H9 (cell line): ENCODE results near the gene DIPK1B. TPM values are rescaled to one million over a fixed set of nuclear protein-coding genes. Genes with fewer than 3 reads are reported as not detected.

ENCODE experiments used
- DNase-seq: peaks from one replicate; pipeline ENCODE4 v3.0.0-alpha.2; 2017
- H2AFZ ChIP-seq: one replicate; pipeline ENCODE4 v1.6.1; 2013; ENCODE audit warnings: mild to moderate bottlenecking, low read length, control low read depth, moderate library complexity
- H2AK5ac ChIP-seq: 2 replicates; pipeline ENCODE4 v1.6.1; 2013; ENCODE audit warnings: low read length, control low read depth, mixed read lengths; ENCODE audit not compliant: insufficient read length
- H2BK120ac ChIP-seq: one replicate; pipeline ENCODE4 v1.6.1; 2013; ENCODE audit warnings: low read depth, mild to moderate bottlenecking, low read length, control low read depth, inconsistent platforms; ENCODE audit not compliant: poor library complexity, severe bottlenecking
- H2BK12ac ChIP-seq: 2 replicates; pipeline ENCODE4 v1.6.1; 2013; ENCODE audit warnings: low read length, control low read depth, mixed read lengths, low read depth; ENCODE audit not compliant: insufficient read length
- H2BK15ac ChIP-seq: 2 replicates; pipeline ENCODE4 v1.6.1; 2013; ENCODE audit warnings: low read depth, low read length, control low read depth
- H2BK20ac ChIP-seq: one replicate; pipeline ENCODE4 v1.6.1; 2013; ENCODE audit warnings: low read depth, mild to moderate bottlenecking, low read length, control low read depth, inconsistent platforms; ENCODE audit not compliant: poor library complexity, severe bottlenecking
- H2BK5ac ChIP-seq: 2 replicates; pipeline ENCODE4 v1.6.1; 2013; ENCODE audit warnings: low read length, control low read depth, mixed read lengths; ENCODE audit not compliant: insufficient read length
- H3K14ac ChIP-seq: 2 replicates; pipeline ENCODE4 v1.6.1; 2013; ENCODE audit warnings: low read length, control low read depth; ENCODE audit not compliant: insufficient read depth
- H3K18ac ChIP-seq: 2 replicates; pipeline ENCODE4 v1.6.1; 2013; ENCODE audit warnings: low read depth, mild to moderate bottlenecking, mixed read lengths, low read length, control low read depth; ENCODE audit not compliant: insufficient read length
- H3K23ac ChIP-seq: 2 replicates; pipeline ENCODE4 v1.6.1; 2013; ENCODE audit warnings: low read length, control low read depth, mixed read lengths, low read depth; ENCODE audit not compliant: insufficient read length
- H3K23me2 ChIP-seq: 2 replicates; pipeline ENCODE4 v1.6.1; 2013; ENCODE audit warnings: low read depth, mild to moderate bottlenecking, mixed read lengths, low read length, control low read depth; ENCODE audit not compliant: insufficient read length, poor library complexity, severe bottlenecking
- H3K27ac ChIP-seq: 2 replicates; pipeline ENCODE4 v1.5.1; 2013; ENCODE audit warnings: low read length, control low read depth, mixed read lengths, low read depth; ENCODE audit not compliant: insufficient read length
- H3K27me3 ChIP-seq: 2 replicates; pipeline ENCODE4 v1.6.1; 2013; ENCODE audit warnings: low read length, control low read depth, inconsistent platforms; ENCODE audit not compliant: insufficient read depth
- H3K4ac ChIP-seq: 2 replicates; pipeline ENCODE4 v1.6.1; 2013; ENCODE audit warnings: low read depth, mild to moderate bottlenecking, control low read depth, inconsistent platforms, low read length, moderate library complexity
- H3K4me1 ChIP-seq: 2 replicates; pipeline ENCODE4 v1.6.1; 2013; ENCODE audit warnings: low read length, control low read depth, inconsistent platforms; ENCODE audit not compliant: insufficient read depth
- H3K4me2 ChIP-seq: 2 replicates; pipeline ENCODE4 v1.6.1; 2013; ENCODE audit warnings: low read length, control low read depth, mixed read lengths; ENCODE audit not compliant: insufficient read length, insufficient read depth
- H3K56ac ChIP-seq: 2 replicates; pipeline ENCODE4 v1.6.1; 2013; ENCODE audit warnings: low read depth, mild to moderate bottlenecking, mixed read lengths, low read length, control low read depth; ENCODE audit not compliant: insufficient read length
- H3K79me1 ChIP-seq: 2 replicates; pipeline ENCODE4 v1.6.1; 2013; ENCODE audit warnings: low read depth, mild to moderate bottlenecking, moderate library complexity, low read length, control low read depth, inconsistent platforms; ENCODE audit not compliant: insufficient read depth, poor library complexity, severe bottlenecking
- H3K79me2 ChIP-seq: 2 replicates; pipeline ENCODE4 v1.6.1; 2013; ENCODE audit warnings: low read length, control low read depth, inconsistent platforms; ENCODE audit not compliant: insufficient read depth
- H3K9ac ChIP-seq: 2 replicates; pipeline ENCODE4 v1.6.1; 2013; ENCODE audit warnings: low read length, control low read depth, mixed read lengths; ENCODE audit not compliant: insufficient read length; ENCODE audit errors: extremely low read depth
- H3K9me3 ChIP-seq: one replicate; pipeline ENCODE4 v1.6.1; 2013; ENCODE audit warnings: low read depth, low read length, inconsistent platforms; ENCODE audit not compliant: control insufficient read depth
- H3T11ph ChIP-seq: one replicate; pipeline ENCODE4 v1.6.1; 2013; ENCODE audit warnings: mild to moderate bottlenecking, low read length, control low read depth, inconsistent platforms
- H4K20me1 ChIP-seq: one replicate; pipeline ENCODE4 v1.6.1; 2013; ENCODE audit not compliant: control insufficient read depth, insufficient read length, insufficient read depth
- H4K5ac ChIP-seq: 2 replicates; pipeline ENCODE4 v1.6.1; 2013; ENCODE audit warnings: low read depth, mild to moderate bottlenecking, mixed read lengths, low read length, control low read depth; ENCODE audit not compliant: insufficient read length
- H4K8ac ChIP-seq: replicated peaks from 2 replicates; pipeline ENCODE4 v1.6.1; 2013; ENCODE audit warnings: low read length, control low read depth, mixed read lengths, low read depth; ENCODE audit not compliant: insufficient read length
- H4K91ac ChIP-seq: 2 replicates; pipeline ENCODE4 v1.6.1; 2013; ENCODE audit warnings: low read depth, mild to moderate bottlenecking, moderate library complexity, mixed read lengths, low read length, control low read depth; ENCODE audit not compliant: insufficient read length
- H3K27ac Mint-ChIP-seq, 3 experiments: 2 replicates in 2 of 3; 3 replicates in 1 of 3; pipeline ENCODE4 v1.8.0; 2020 to 2021; ENCODE audit warnings: mixed read lengths in 3 of 3, mild to moderate bottlenecking in 1 of 3, moderate library complexity in 1 of 3
- H3K27me3 Mint-ChIP-seq: 2 replicates; pipeline ENCODE4 v1.8.0; 2021; ENCODE audit warnings: low read depth, mild to moderate bottlenecking, moderate library complexity, mixed read lengths
- H3K36me3 Mint-ChIP-seq, 3 experiments: 2 replicates in 2 of 3; 3 replicates in 1 of 3; pipeline ENCODE4 v1.8.0; 2020 to 2021; ENCODE audit warnings: low read depth in 3 of 3, mixed read lengths in 3 of 3; ENCODE audit not compliant: insufficient read depth in 1 of 3
- H3K4me1 Mint-ChIP-seq, 2 experiments: 2 replicates each; pipeline ENCODE4 v1.8.0; 2020; ENCODE audit warnings: mixed read lengths in 2 of 2
- H3K4me3 Mint-ChIP-seq, 2 experiments: 2 replicates in 1 of 2; 3 replicates in 1 of 2; pipeline ENCODE4 v1.8.0; 2020 to 2021; ENCODE audit warnings: mild to moderate bottlenecking in 2 of 2, mixed read lengths in 2 of 2, moderate library complexity in 1 of 2
- H3K9me3 Mint-ChIP-seq, 2 experiments: 2 replicates in 1 of 2; 3 replicates in 1 of 2; pipeline ENCODE4 v1.8.0; 2020; ENCODE audit warnings: mild to moderate bottlenecking in 2 of 2, mixed read lengths in 2 of 2, moderate library complexity in 1 of 2
- whole genome bisulfite sequencing: extraction: QIAGEN DNeasy Blood & Tissue Kit; methylation state at CpG from one replicate; pipeline ENCODE4 v1.1.7; 2013; ENCODE audit warnings: missing lambda C conversion rate, low lambda C conversion rate, mixed read lengths; ENCODE audit not compliant: insufficient read length; ENCODE audit errors: extremely low coverage; 5-methylcytosine and 5-hydroxymethylcytosine counted together
- total RNA-seq: library from RNA; stranded (reverse); gene quantifications from 2 replicates; pipeline ENCODE4 v1.2.1, GENCODE V29; 2021
- TF ChIP-seq, protein P1 (sequence below): fragments of 200-600 bp; sonication (generic); conservative IDR thresholded peaks from 3 replicates; pipeline ENCODE4 v1.8.0; 2021; ENCODE audit warnings: antibody characterized with exemption, mild to moderate bottlenecking

The DIPK1B gene
- total RNA-seq, 1 experiment from 2014 or later, result 40.3 TPM

DNA sequence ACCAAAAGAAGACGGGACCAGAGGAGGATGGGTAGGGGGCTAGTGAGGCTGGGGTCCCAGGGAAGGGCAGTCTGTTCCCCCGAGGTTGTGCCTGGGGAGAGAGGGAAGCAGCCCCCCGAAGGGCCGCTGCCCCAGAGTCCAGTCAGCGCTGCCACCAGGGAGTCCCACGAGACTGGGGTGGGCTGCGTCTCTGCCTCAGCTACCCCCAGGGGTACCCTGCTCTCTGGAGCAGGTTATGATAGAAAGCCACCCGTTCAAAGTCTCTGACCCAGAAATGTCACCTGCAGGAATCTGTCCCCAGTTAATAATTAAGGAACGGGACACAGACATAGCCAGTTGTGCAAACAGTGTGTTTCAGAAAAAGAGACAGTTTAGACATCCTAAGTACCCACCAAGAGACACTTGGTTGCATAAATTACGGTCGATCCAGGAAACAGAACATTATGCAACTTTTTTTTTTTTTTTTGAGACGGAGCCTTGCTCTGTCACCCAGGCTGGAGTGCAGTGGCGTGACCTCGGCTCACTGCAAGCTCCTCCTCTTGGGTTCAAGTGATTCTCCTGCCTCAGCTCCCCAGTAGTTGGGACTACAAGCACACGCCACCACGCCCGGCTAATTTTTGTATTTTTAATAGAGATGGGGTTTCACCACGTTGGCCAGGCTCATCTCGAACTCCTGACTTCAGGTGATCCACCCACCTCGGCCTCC, 14.4 kb upstream of the DIPK1B start:
- H3K23ac ChIP-seq, result no peak overlapping the region
- no peak overlapping the region for H2AK5ac ChIP-seq
- H2BK120ac ChIP-seq, result no peak overlapping the region
- H2BK5ac ChIP-seq, result no peak overlapping the region
- H3K9ac ChIP-seq, result no peak overlapping the region
- H3K9me3 Mint-ChIP-seq, result no peaks in the 10 kb centered on the region; a peak in 1 of 5 replicates
- TF ChIP-seq, protein P1, sequence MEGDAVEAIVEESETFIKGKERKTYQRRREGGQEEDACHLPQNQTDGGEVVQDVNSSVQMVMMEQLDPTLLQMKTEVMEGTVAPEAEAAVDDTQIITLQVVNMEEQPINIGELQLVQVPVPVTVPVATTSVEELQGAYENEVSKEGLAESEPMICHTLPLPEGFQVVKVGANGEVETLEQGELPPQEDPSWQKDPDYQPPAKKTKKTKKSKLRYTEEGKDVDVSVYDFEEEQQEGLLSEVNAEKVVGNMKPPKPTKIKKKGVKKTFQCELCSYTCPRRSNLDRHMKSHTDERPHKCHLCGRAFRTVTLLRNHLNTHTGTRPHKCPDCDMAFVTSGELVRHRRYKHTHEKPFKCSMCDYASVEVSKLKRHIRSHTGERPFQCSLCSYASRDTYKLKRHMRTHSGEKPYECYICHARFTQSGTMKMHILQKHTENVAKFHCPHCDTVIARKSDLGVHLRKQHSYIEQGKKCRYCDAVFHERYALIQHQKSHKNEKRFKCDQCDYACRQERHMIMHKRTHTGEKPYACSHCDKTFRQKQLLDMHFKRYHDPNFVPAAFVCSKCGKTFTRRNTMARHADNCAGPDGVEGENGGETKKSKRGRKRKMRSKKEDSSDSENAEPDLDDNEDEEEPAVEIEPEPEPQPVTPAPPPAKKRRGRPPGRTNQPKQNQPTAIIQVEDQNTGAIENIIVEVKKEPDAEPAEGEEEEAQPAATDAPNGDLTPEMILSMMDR, result no peak
- no peak overlapping the region for H3K27ac ChIP-seq
- no peaks in the 10 kb centered on the region for H3K79me2 ChIP-seq
- H3K9me3 ChIP-seq, result no peaks in the 10 kb centered on the region
- no peak overlapping the region for H4K8ac ChIP-seq
- no peak overlapping the region for H4K91ac ChIP-seq
- no peak overlapping the region for H3K56ac ChIP-seq
- no peak overlapping the region for H3K4me2 ChIP-seq
- H3K27ac Mint-ChIP-seq, result no peak overlapping the region
- no peak overlapping the region for H2BK20ac ChIP-seq
- no peak overlapping the region for H3T11ph ChIP-seq
- H3K27me3 Mint-ChIP-seq, result peaks cover 36% of the 10 kb centered on the region
- H2AFZ ChIP-seq, result no peak overlapping the region
- H3K79me1 ChIP-seq, result no peaks in the 10 kb centered on the region
- H3K18ac ChIP-seq, result no peak overlapping the region
- no peak overlapping the region for H3K14ac ChIP-seq
- DNase-seq, result no peak
- H3K4ac ChIP-seq, result no peak overlapping the region
- no peak overlapping the region for H3K4me3 Mint-ChIP-seq
- no peaks in the 10 kb centered on the region for H3K36me3 Mint-ChIP-seq
- no peak overlapping the region for H4K5ac ChIP-seq
- no peak overlapping the region for H2BK15ac ChIP-seq
- WGBS, result no CpG with 5 or more reads among the region's 20 CpGs
- no peaks in the 10 kb centered on the region for H3K23me2 ChIP-seq
- H3K4me1 Mint-ChIP-seq, result peaks cover 7 to 20% of the 10 kb centered on the region in 2 experiments
- no peak overlapping the region for H2BK12ac ChIP-seq
- H3K27me3 ChIP-seq, result no peaks in the 10 kb centered on the region
- H3K4me1 ChIP-seq, result no peaks in the 10 kb centered on the region
- H4K20me1 ChIP-seq, result no peaks in the 10 kb centered on the region
